Measurements from ENCODE around the gene HLX. TPM values are rescaled to one million over a fixed set of nuclear protein-coding genes. Genes with fewer than 3 reads are reported as not detected.

HLX gene
- total and polyA plus RNA-seq, 9 of the 15 experiments (the other 6 are each of a cell fraction or from before 2014, with no cell fraction given): 0.10 to 3.0 (median 1.6) TPM

- TF ChIP-seq GATAD2B (IDR thresholded peaks at IDR 0.05; ENCODE audit: borderline replicate concordance) (no peak), NR0B1 (IDR thresholded peaks at IDR 0.05; ENCODE audit: partially characterized antibody) (no peak), SREBF1 (IDR thresholded peaks at IDR 0.05; ENCODE audit: borderline replicate concordance, low read depth, low read length) (no peak), MED1 (CRISPR knock-in tag; IDR thresholded peaks at IDR 0.05; ENCODE audit: borderline replicate concordance) (no peak), SUPT5H (IDR thresholded peaks at IDR 0.05) (no peak), MLLT1 (IDR thresholded peaks at IDR 0.05) (peak in 1 of 2 experiments; percentile 72; a peak in 2 of 4 replicates), RFX1 (IDR thresholded peaks at IDR 0.05) (no peak)
Observed at GRCh38 chr1:220927442-220927841, 48.2 kb downstream of the HLX start (continued).

GRCh38 chr1:220928320-220928719 lies 49.1 kb downstream of the HLX start:
- no peaks in the 10 kb centered on the region for H4K20me1 ChIP-seq (replicated peaks; ENCODE audit: control insufficient read depth, insufficient read depth, low read length)
- POLR2A ChIA-PET: interaction anchor here (0.6 kb wide), 1 partner anchor 318 kb away, joined by 3 read pairs; no protein-coding TSS in a partner anchor
- ATAC-seq (no peak), FAIRE-seq (no peak), DNase-seq (ENCODE audit: extremely low read depth in 1 of 4, low spot score in 3 of 4) (no peak)
- no peaks in the 10 kb centered on the region for H3K36me3 ChIP-seq (ENCODE audit: control insufficient read depth, insufficient read depth, low read length)
- H3K79me2 ChIP-seq (ENCODE audit: control insufficient read depth, insufficient read depth, low read length): no peaks in the 10 kb centered on the region
- H3K9me1 ChIP-seq (ENCODE audit: control insufficient read depth, insufficient read depth, low read length): no peaks in the 10 kb centered on the region
- H3K4me2 ChIP-seq (ENCODE audit: insufficient read depth, low read length): no peak overlapping the region
- no TSS peak for BruUV-seq (replicated peaks)
- TF ChIP-seq KLF10 (CRISPR knock-in tag; IDR thresholded peaks at IDR 0.05) (no peak), ZBTB11 (CRISPR knock-in tag; IDR thresholded peaks at IDR 0.05) (no peak), ZNF589 (CRISPR knock-in tag; IDR thresholded peaks at IDR 0.05; ENCODE audit: low read depth) (no peak), POLR2AphosphoS5 (IDR thresholded peaks at IDR 0.05; ENCODE audit: control insufficient read depth, insufficient read depth, low read depth, low read length) (no peak), HNRNPUL1 (IDR thresholded peaks at IDR 0.05; ENCODE audit: low read length) (no peak), SPI1 (IDR thresholded peaks at IDR 0.05; ENCODE audit: borderline replicate concordance, low read depth, low read length) (no peak), MTA3 (IDR thresholded peaks at IDR 0.05; ENCODE audit: borderline replicate concordance) (no peak), HNRNPL (IDR thresholded peaks at IDR 0.05; ENCODE audit: low read depth, low read length) (no peak), GABPA (tag; conservative IDR thresholded peaks at IDR 0.05; ENCODE audit: low read depth) (no peak)
- H3K9me3 ChIP-seq (replicated peaks; ENCODE audit: control insufficient read depth, insufficient read depth, low read depth, low read length): no peaks in the 10 kb centered on the region
- in situ Hi-C loops (cut with MboI): no loop called here
- CTCF ChIA-PET (ENCODE audit: low intra/inter-chr PET ratio): no interaction called here
- intact Hi-C loops (cut with micrococcal nuclease): no loop called here
- WGBS (ENCODE audit: insufficient coverage, low coverage, missing lambda C conversion rate): 0% methylated on average over 1 of the region's 1 CpG
- no peak overlapping the region for H3K27ac ChIP-seq (ENCODE audit: extremely low read depth, low read depth, low read length)
- H3K4me1 ChIP-seq (replicated peaks in 1 of 2; ENCODE audit: control insufficient read depth in 2 of 2, insufficient read depth in 2 of 2, low read length in 2 of 2): 0 out of 5 replicates have a peak, but pooled peaks cover 0 to 2% of the 10 kb centered on the region in 2 experiments
- H3K9ac ChIP-seq (ENCODE audit: insufficient read depth in 1 of 2, low read depth in 2 of 2, low read length in 2 of 2): no peak overlapping the region
- no peak overlapping the region for H3K4me3 ChIP-seq
- H2AFZ ChIP-seq (ENCODE audit: low read depth, low read length): no peak overlapping the region
- no peaks in the 10 kb centered on the region for H3K27me3 ChIP-seq (ENCODE audit: control insufficient read depth in 2 of 2, insufficient read depth in 2 of 2, low read length in 2 of 2)

All from K562 (cell line).